RKO (cell line): ENCODE data around the gene LRRC45.

Experiments used
- DNase-seq: peaks from one replicate; pipeline ENCODE4 v3.0.0-alpha.2; 2016; ENCODE audit warnings: low spot score

LRRC45 gene

GRCh38 chr17:82063424-82064415 is 40.6 kb downstream of the LRRC45 start:
- no peak for DNase-seq

- DNase-seq: no peak
Measured at GRCh38 chr17:82064433-82065192, 41.5 kb downstream of the LRRC45 start.

GRCh38 chr17:82065193-82065637 is 42.1 kb downstream of the LRRC45 start:
- DNase-seq: no peak

- peak; percentile 67 for DNase-seq
Measured at GRCh38 chr17:82065638-82066303, 42.7 kb downstream of the LRRC45 start, which contains the start of gene DUS1L. Gene DUS1L, minus strand, starts transcription at chr17:82065804. Its CDS starts 745 bp downstream, at chr17:82065059.

GRCh38 chr17:82070611-82071010 is 47.5 kb downstream of the LRRC45 start:
- DNase-seq: no peak

GRCh38 chr17:82072827-82073226 is 49.7 kb downstream of the LRRC45 start:
- no peak for DNase-seq

GRCh38 chr17:82073446-82073845 is 50.3 kb downstream of the LRRC45 start:
- no peak for DNase-seq

- no peak for DNase-seq
Measured at GRCh38 chr17:82076018-82076784, 53.1 kb downstream of the LRRC45 start.

GRCh38 chr17:82076785-82077591 is 53.9 kb downstream of the LRRC45 start:
- peak; percentile 42 for DNase-seq

GRCh38 chr17:82077617-82078358 is 54.7 kb downstream of the LRRC45 start:
- DNase-seq: no peak

- no peak for DNase-seq
Measured at GRCh38 chr17:82078433-82078832, 55.3 kb downstream of the LRRC45 start.

GRCh38 chr17:82079001-82079677 is 56.0 kb downstream of the LRRC45 start:
- DNase-seq: no peak

- DNase-seq: no peak
Measured at GRCh38 chr17:82080048-82080788, 57.1 kb downstream of the LRRC45 start.
